HG02885 (cell line): ENCODE data around the gene EIF4A3.

Experiments
- ATAC-seq: cut with Tn5 transposase; IDR thresholded peaks from one replicate; pipeline ENCODE4 v1.9.1; 2021; ENCODE audit warnings: mild to moderate bottlenecking; ENCODE audit not compliant: unreplicated experiment, poor library complexity

EIF4A3 gene

GRCh38 chr17:80147035-80147822 is at the start of gene EIF4A3:
Gene EIF4A3 (minus strand): TSS chr17:80147128. CDS start chr17:80146961, 167 bp downstream.
- peak; percentile 87 for ATAC-seq

- ATAC-seq: no peak
Measured at GRCh38 chr17:80196652-80197051, 49.7 kb upstream of the EIF4A3 start.

- no peak for ATAC-seq
Measured at GRCh38 chr17:80195671-80196529, 49.0 kb upstream of the EIF4A3 start.

GRCh38 chr17:80195141-80195540 is 48.2 kb upstream of the EIF4A3 start:
- ATAC-seq: no peak

- no peak for ATAC-seq
Measured at GRCh38 chr17:80191865-80192661, 45.1 kb upstream of the EIF4A3 start.

GRCh38 chr17:80191192-80191591 is 44.3 kb upstream of the EIF4A3 start:
- no peak for ATAC-seq

- ATAC-seq: no peak
Measured at GRCh38 chr17:80190716-80191115, 43.8 kb upstream of the EIF4A3 start.

GRCh38 chr17:80189611-80190010 is 42.7 kb upstream of the EIF4A3 start:
- ATAC-seq: no peak

GRCh38 chr17:80187515-80187941 is 40.6 kb upstream of the EIF4A3 start:
- no peak for ATAC-seq

- ATAC-seq: no peak
Measured at GRCh38 chr17:80187090-80187489, 40.2 kb upstream of the EIF4A3 start.

- no peak for ATAC-seq
Measured at GRCh38 chr17:80185968-80186367, 39.0 kb upstream of the EIF4A3 start.

- no peak for ATAC-seq
Measured at GRCh38 chr17:80184423-80184714, 37.4 kb upstream of the EIF4A3 start.

GRCh38 chr17:80183581-80184422 is 36.9 kb upstream of the EIF4A3 start:
- ATAC-seq: no peak

GRCh38 chr17:80182845-80183223 is 35.9 kb upstream of the EIF4A3 start:
- no peak for ATAC-seq

GRCh38 chr17:80182118-80182844 is 35.4 kb upstream of the EIF4A3 start:
- no peak for ATAC-seq

GRCh38 chr17:80181431-80181830 is 34.5 kb upstream of the EIF4A3 start:
- ATAC-seq: no peak

- ATAC-seq: no peak
Measured at GRCh38 chr17:80180192-80180591, 33.3 kb upstream of the EIF4A3 start.

GRCh38 chr17:80177986-80178595 is 31.2 kb upstream of the EIF4A3 start:
- ATAC-seq: no peak

GRCh38 chr17:80176757-80177156 is 29.8 kb upstream of the EIF4A3 start:
- ATAC-seq: no peak
